GM23338 (cell line): ENCODE results near the gene MICB. TPM values are rescaled to one million over a fixed set of nuclear protein-coding genes. Genes with fewer than 3 reads are reported as not detected.
A peak's percentile ranks its signal among the peaks of the same experiment; 100 is the strongest.
"Not testable (repeated sequence)": the region's sequence is repeated elsewhere in the genome, so short reads cannot be mapped to it uniquely, and the experiment has no call there.

Experiments used
- ATAC-seq: fragments of 200-7000 bp; cut with Tn5 transposase; 3 replicates; pipeline ENCODE4 v1.9.1; 2020
- DNase-seq: peaks from one replicate; pipeline ENCODE4 v3.0.0-alpha.2; 2015; ENCODE audit warnings: low spot score
- H2AFZ ChIP-seq: fragments of 200-600 bp; sonication (generic); 2 replicates; pipeline ENCODE4 v1.8.0; 2016; ENCODE audit warnings: antibody characterized with exemption, mild to moderate bottlenecking, moderate library complexity
- H3F3A ChIP-seq: fragments of 200-600 bp; sonication (generic); replicated peaks from 2 replicates; pipeline ENCODE4 v1.8.0; 2017; ENCODE audit warnings: antibody characterized with exemption, mixed run types, low read depth
- H3K27ac ChIP-seq: fragments of 200-600 bp; sonication (generic); 2 replicates; pipeline ENCODE4 v1.6.1; 2016; ENCODE audit warnings: low read depth
- H3K27me3 ChIP-seq: fragments of 200-600 bp; sonication (generic); 2 replicates; pipeline ENCODE4 v1.8.0; 2016; ENCODE audit warnings: mild to moderate bottlenecking, mixed run types, moderate library complexity; ENCODE audit not compliant: insufficient read depth
- H3K36me3 ChIP-seq: fragments of 200-600 bp; sonication (generic); 2 replicates; pipeline ENCODE4 v1.8.0; 2016; ENCODE audit warnings: mild to moderate bottlenecking; ENCODE audit not compliant: insufficient read depth
- H3K4me1 ChIP-seq: fragments of 200-600 bp; sonication (generic); 2 replicates; pipeline ENCODE4 v1.8.0; 2016; ENCODE audit warnings: mild to moderate bottlenecking, moderate library complexity; ENCODE audit not compliant: insufficient read depth
- H3K4me2 ChIP-seq: fragments of 200-600 bp; sonication (generic); 2 replicates; pipeline ENCODE4 v1.7.1; 2017; ENCODE audit warnings: mixed run types
- H3K4me3 ChIP-seq: fragments of 200-600 bp; sonication (generic); 2 replicates; pipeline ENCODE4 v1.6.1; 2016; ENCODE audit warnings: mixed run types
- H3K79me2 ChIP-seq: fragments of 200-600 bp; sonication (generic); replicated peaks from 2 replicates; pipeline ENCODE4 v1.8.0; 2017; ENCODE audit warnings: mild to moderate bottlenecking; ENCODE audit not compliant: insufficient read depth
- H3K9me2 ChIP-seq: fragments of 200-600 bp; sonication (generic); 2 replicates; pipeline ENCODE4 v1.8.0; 2017; ENCODE audit not compliant: insufficient read depth
- H4K20me1 ChIP-seq: fragments of 200-600 bp; sonication (generic); replicated peaks from 2 replicates; pipeline ENCODE4 v1.8.0; 2017; ENCODE audit warnings: mild to moderate bottlenecking; ENCODE audit not compliant: insufficient read depth
- H3K27ac Mint-ChIP-seq: 2 replicates; pipeline ENCODE4 v1.8.0; 2020; ENCODE audit warnings: inconsistent platforms, mild to moderate bottlenecking, moderate library complexity, mixed read lengths
- H3K27me3 Mint-ChIP-seq: 3 replicates; pipeline ENCODE4 v1.8.0; 2022; ENCODE audit warnings: low read depth, mild to moderate bottlenecking, moderate library complexity, mixed read lengths, inconsistent platforms; ENCODE audit not compliant: insufficient read depth, poor library complexity
- H3K36me3 Mint-ChIP-seq: 3 replicates; pipeline ENCODE4 v1.8.0; 2021; ENCODE audit warnings: low read depth, mild to moderate bottlenecking, inconsistent platforms, moderate library complexity, mixed read lengths
- H3K4me1 Mint-ChIP-seq: 3 replicates; pipeline ENCODE4 v1.8.0; 2020; ENCODE audit warnings: mild to moderate bottlenecking, inconsistent platforms, mixed read lengths
- H3K4me3 Mint-ChIP-seq: 3 replicates; pipeline ENCODE4 v1.8.0; 2021; ENCODE audit warnings: moderate library complexity, mild to moderate bottlenecking, inconsistent platforms, mixed read lengths
- H3K9me3 Mint-ChIP-seq: 3 replicates; pipeline ENCODE4 v1.8.0; 2020; ENCODE audit warnings: moderate library complexity, mild to moderate bottlenecking, inconsistent platforms, mixed read lengths
- CREB1 ChIP-seq: fragments of 250-450 bp; sonication (Bioruptor Pico); IDR thresholded peaks from 2 replicates; pipeline ENCODE4 v1.5.0; 2020; ENCODE audit warnings: low read depth, mild to moderate bottlenecking, moderate library complexity
- CTCF ChIP-seq, 2 experiments: fragments of 200-600 bp in 1 of 2; sonication (generic) in 1 of 2; conservative IDR thresholded peaks; 2 replicates each; pipeline versions ENCODE4 v1.5.1 to v1.6.1; 2016 to 2017; ENCODE audit warnings: antibody characterized with exemption in 2 of 2, low read depth in 2 of 2, mild to moderate bottlenecking in 2 of 2, moderate library complexity in 1 of 2
- ETS1 ChIP-seq: IDR thresholded peaks from 2 replicates; pipeline ENCODE4 v1.6.1; 2016; ENCODE audit warnings: antibody characterized with exemption
- EZH2 ChIP-seq: fragments of 200-600 bp; sonication (generic); IDR thresholded peaks from one replicate; pipeline ENCODE4 v1.8.0; 2017; ENCODE audit warnings: antibody characterized with exemption, mild to moderate bottlenecking, low read depth; ENCODE audit not compliant: unreplicated experiment
- JUNB ChIP-seq: IDR thresholded peaks from one replicate; pipeline ENCODE4 v1.6.1; 2016; ENCODE audit warnings: antibody characterized with exemption; ENCODE audit not compliant: unreplicated experiment
- POLR2AphosphoS5 ChIP-seq: IDR thresholded peaks from 2 replicates; pipeline ENCODE4 v1.6.1; 2016; ENCODE audit warnings: antibody characterized with exemption, low read depth
- STAT1 ChIP-seq: IDR thresholded peaks from one replicate; pipeline ENCODE4 v1.6.1; 2016; ENCODE audit warnings: antibody characterized with exemption; ENCODE audit not compliant: unreplicated experiment
- ZNF114 ChIP-seq: fragments of 250-450 bp; sonication (Bioruptor Pico); IDR thresholded peaks from 2 replicates; pipeline ENCODE4 v1.5.0; 2020; ENCODE audit warnings: mild to moderate bottlenecking, moderate library complexity
- ZNF331 ChIP-seq: fragments of 250-450 bp; sonication (Bioruptor Pico); IDR thresholded peaks from 2 replicates; pipeline ENCODE4 v1.5.0; 2020; ENCODE audit warnings: low read depth, mild to moderate bottlenecking, moderate library complexity
- polyA plus RNA-seq: library from polyadenylated mRNA; unstranded; fragments of >200 nt; fragmentation: Nextera tagmentation; extraction: Ambion mirVana; gene quantifications from 2 replicates; pipeline ENCODE4 v1.2.1, GENCODE V29; 2016
- total RNA-seq: library from RNA; depleted of rRNA; stranded (reverse); fragments of >200 nt; shearing (Covaris generic); gene quantifications from 2 replicates; pipeline ENCODE4 v1.2.3, GENCODE V29; 2014
- TF ChIP-seq, protein P1 (sequence below): IDR thresholded peaks from one replicate; pipeline ENCODE4 v1.6.1; 2018; ENCODE audit warnings: antibody characterized with exemption; ENCODE audit not compliant: unreplicated experiment

The MICB gene
- total and polyA plus RNA-seq, 2 experiments from 2014 or later = 9.2 to 23.8 TPM

DNA sequence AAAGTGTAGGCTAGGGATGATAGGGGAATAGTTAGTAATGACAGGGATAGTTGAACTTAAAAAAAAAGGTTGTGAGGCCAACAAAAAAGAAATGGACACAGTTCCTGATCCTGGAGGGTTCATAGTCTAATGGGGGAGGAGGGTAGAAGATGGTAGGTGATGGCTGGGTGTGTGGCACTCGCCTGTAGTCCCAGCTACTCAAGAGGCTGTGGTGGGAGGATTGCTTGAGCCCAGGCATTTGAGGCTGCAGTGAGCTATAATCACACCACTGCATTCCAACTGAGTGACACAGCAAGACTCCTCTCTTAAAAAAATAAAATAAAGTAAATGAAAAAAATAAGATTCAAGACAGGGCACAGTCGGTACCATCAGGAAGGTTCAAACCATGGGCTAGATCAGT is 2.4 kb upstream of the MICB start:
- TF ChIP-seq STAT1 (no peak), CTCF (conservative IDR thresholded peaks at IDR 0.05; ENCODE audit: low read depth in 2 of 2) (no peak), CREB1 (CRISPR knock-in tag) (no peak)
- TF ChIP-seq, protein P1, sequence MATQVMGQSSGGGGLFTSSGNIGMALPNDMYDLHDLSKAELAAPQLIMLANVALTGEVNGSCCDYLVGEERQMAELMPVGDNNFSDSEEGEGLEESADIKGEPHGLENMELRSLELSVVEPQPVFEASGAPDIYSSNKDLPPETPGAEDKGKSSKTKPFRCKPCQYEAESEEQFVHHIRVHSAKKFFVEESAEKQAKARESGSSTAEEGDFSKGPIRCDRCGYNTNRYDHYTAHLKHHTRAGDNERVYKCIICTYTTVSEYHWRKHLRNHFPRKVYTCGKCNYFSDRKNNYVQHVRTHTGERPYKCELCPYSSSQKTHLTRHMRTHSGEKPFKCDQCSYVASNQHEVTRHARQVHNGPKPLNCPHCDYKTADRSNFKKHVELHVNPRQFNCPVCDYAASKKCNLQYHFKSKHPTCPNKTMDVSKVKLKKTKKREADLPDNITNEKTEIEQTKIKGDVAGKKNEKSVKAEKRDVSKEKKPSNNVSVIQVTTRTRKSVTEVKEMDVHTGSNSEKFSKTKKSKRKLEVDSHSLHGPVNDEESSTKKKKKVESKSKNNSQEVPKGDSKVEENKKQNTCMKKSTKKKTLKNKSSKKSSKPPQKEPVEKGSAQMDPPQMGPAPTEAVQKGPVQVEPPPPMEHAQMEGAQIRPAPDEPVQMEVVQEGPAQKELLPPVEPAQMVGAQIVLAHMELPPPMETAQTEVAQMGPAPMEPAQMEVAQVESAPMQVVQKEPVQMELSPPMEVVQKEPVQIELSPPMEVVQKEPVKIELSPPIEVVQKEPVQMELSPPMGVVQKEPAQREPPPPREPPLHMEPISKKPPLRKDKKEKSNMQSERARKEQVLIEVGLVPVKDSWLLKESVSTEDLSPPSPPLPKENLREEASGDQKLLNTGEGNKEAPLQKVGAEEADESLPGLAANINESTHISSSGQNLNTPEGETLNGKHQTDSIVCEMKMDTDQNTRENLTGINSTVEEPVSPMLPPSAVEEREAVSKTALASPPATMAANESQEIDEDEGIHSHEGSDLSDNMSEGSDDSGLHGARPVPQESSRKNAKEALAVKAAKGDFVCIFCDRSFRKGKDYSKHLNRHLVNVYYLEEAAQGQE = no peak
- Mint-ChIP-seq H3K27ac (no peak overlapping the region), H3K36me3 (no peaks in the 10 kb centered on the region), H3K9me3 (no peaks in the 10 kb centered on the region; the same call in 2 of the 3 replicates), H3K4me3 (peak overlapping the region; percentile 90), H3K27me3 (peaks cover 30% of the 10 kb centered on the region), H3K4me1 (peaks cover 42% of the 10 kb centered on the region)
- H3K79me2 ChIP-seq = peaks cover 1% of the 10 kb centered on the region
- ATAC-seq (no peak), DNase-seq (no peak)
- H3F3A ChIP-seq = no peaks in the 10 kb centered on the region
- H3K27ac ChIP-seq = no peak overlapping the region
- no peak overlapping the region for H2AFZ ChIP-seq
- no peaks in the 10 kb centered on the region for H4K20me1 ChIP-seq
- peaks cover 19% of the 10 kb centered on the region for H3K4me1 ChIP-seq
- no peaks in the 10 kb centered on the region for H3K36me3 ChIP-seq
- H3K27me3 ChIP-seq = peaks cover 38% of the 10 kb centered on the region
- H3K4me3 ChIP-seq = peak overlapping the region; percentile 91
- H3K4me2 ChIP-seq = peak overlapping the region; percentile 92
- H3K9me2 ChIP-seq = no peaks in the 10 kb centered on the region

GRCh38 chr6:31496826-31497225 is 1.1 kb upstream of the MICB start:
- Histone ChIP-seq H3K4me1 (peaks cover 22% of the 10 kb centered on the region), H3K4me3 (peak overlapping the region; percentile 80; the same call in 1 of the 2 replicates), H3K4me2 (peak overlapping the region; percentile 79), H3K27me3 (peaks cover 38% of the 10 kb centered on the region), H3K79me2 (peaks cover 14% of the 10 kb centered on the region)
- H2AFZ ChIP-seq, H3K36me3 ChIP-seq, H3F3A ChIP-seq, H3K9me3 Mint-ChIP-seq, H3K9me2 ChIP-seq, H3K36me3 Mint-ChIP-seq, H3K27ac ChIP-seq, H4K20me1 ChIP-seq, ATAC-seq, DNase-seq, H3K27ac Mint-ChIP-seq: not testable (repeated sequence)
- H3K27me3 Mint-ChIP-seq = peaks cover 30% of the 10 kb centered on the region
- peak overlapping the region; percentile 91 for H3K4me3 Mint-ChIP-seq
- peaks cover 45% of the 10 kb centered on the region for H3K4me1 Mint-ChIP-seq

DNA sequence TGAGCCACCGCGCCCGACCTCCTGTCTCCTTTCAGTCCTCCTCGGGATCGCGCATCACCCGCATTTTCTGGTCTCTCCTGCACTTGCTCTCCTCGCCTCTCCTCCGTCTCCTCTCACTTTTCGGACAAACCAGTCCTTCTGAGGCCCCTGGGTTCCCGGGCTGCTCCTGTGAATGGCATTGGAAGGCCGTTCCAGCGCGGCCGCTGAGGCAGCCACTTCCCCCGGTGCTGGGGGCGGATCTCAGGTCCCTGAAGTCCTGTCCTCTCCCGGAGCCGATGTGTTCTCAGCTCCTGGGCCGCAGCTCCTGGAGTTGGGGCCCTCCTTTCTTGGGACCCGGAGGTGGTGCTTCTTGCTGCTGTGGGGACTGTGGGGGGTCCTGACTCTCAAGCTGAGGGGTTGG is 803 bp downstream of the MICB start:
- Histone ChIP-seq H3K9me2 (no peaks in the 10 kb centered on the region), H3K27me3 (peaks cover 38% of the 10 kb centered on the region), H3K79me2 (peaks cover 33% of the 10 kb centered on the region), H3K36me3 (no peaks in the 10 kb centered on the region), H3K27ac (no peak overlapping the region), H3K4me1 (peaks cover 22% of the 10 kb centered on the region), H3F3A (no peaks in the 10 kb centered on the region), H3K4me2 (peak overlapping the region; percentile 79), H2AFZ (no peak overlapping the region), H3K4me3 (peak overlapping the region; percentile 80), H4K20me1 (peaks cover 12% of the 10 kb centered on the region)
- Mint-ChIP-seq H3K4me1 (peaks cover 40% of the 10 kb centered on the region), H3K27ac (peak overlapping the region; percentile 74), H3K27me3 (peaks cover 30% of the 10 kb centered on the region), H3K36me3 (no peaks in the 10 kb centered on the region), H3K4me3 (peak overlapping the region; percentile 91), H3K9me3 (no peaks in the 10 kb centered on the region; the same call in 2 of the 3 replicates)
- ATAC-seq (peak; percentile 14), DNase-seq (peak; percentile 72)
- TF ChIP-seq JUNB (no peak), ZNF114 (CRISPR knock-in tag) (no peak), EZH2 (no peak), ZNF331 (CRISPR knock-in tag) (no peak), CREB1 (CRISPR knock-in tag) (no peak), ETS1 (no peak), POLR2AphosphoS5 (no peak)
